Esophagus muscularis mucosa (tissue), 3 donors: ENCODE data around the gene ATP13A2.

Experiments used
- CTCF ChIP-seq, 3 experiments: fragments of 200-600 bp in 2 of 3; fragments of 450-650 bp in 1 of 3; sonication (generic) in 2 of 3; IDR thresholded peaks; one replicate each; pipeline ENCODE4 v1.5.1; 2017 to 2019; ENCODE audit warnings: antibody characterized with exemption in 3 of 3, mild to moderate bottlenecking in 2 of 3, moderate library complexity in 1 of 3
- POLR2A ChIP-seq: fragments of 450-650 bp; IDR thresholded peaks from one replicate; pipeline ENCODE4 v1.6.1; 2017; ENCODE audit warnings: antibody characterized with exemption, moderate library complexity, mild to moderate bottlenecking, low read depth

GRCh38 chr1:17052038-17052437 is 40.3 kb upstream of the ATP13A2 start:
- no peak for TF ChIP-seq POLR2A
- TF ChIP-seq CTCF (IDR thresholded peaks at IDR 0.05) = no peak
